Nephron (organoid): ENCODE results near the gene ZNF837.
"Not testable (repeated sequence)": the region's sequence is repeated elsewhere in the genome, so short reads cannot be mapped to it uniquely, and the experiment has no call there.

Experiments used
- H3K27ac Mint-ChIP-seq, 3 experiments: 2 replicates each; pipeline ENCODE4 v1.8.0; 2020; ENCODE audit warnings: mixed read lengths in 3 of 3, mild to moderate bottlenecking in 2 of 3, moderate library complexity in 1 of 3
- H3K27me3 Mint-ChIP-seq: 2 replicates; pipeline ENCODE4 v1.8.0; 2021; ENCODE audit warnings: low read depth, mild to moderate bottlenecking, moderate library complexity, mixed read lengths
- H3K36me3 Mint-ChIP-seq: 2 replicates; pipeline ENCODE4 v1.8.0; 2020; ENCODE audit warnings: low read depth, mixed read lengths
- H3K4me1 Mint-ChIP-seq: 2 replicates; pipeline ENCODE4 v1.8.0; 2020; ENCODE audit warnings: mixed read lengths
- H3K4me3 Mint-ChIP-seq, 3 experiments: 2 replicates each; pipeline ENCODE4 v1.8.0; 2020; ENCODE audit warnings: mild to moderate bottlenecking in 3 of 3, mixed read lengths in 3 of 3, moderate library complexity in 2 of 3
- H3K9me3 Mint-ChIP-seq: 2 replicates; pipeline ENCODE4 v1.8.0; 2020; ENCODE audit warnings: mixed read lengths
- CTCF ChIP-seq, 3 experiments: fragments of 200-600 bp; sonication (generic); IDR thresholded peaks; one replicate each; pipeline ENCODE4 v1.5.0; 2021; ENCODE audit warnings: antibody characterized with exemption in 3 of 3; ENCODE audit not compliant: unreplicated experiment in 3 of 3

The ZNF837 gene

GRCh38 chr19:58380037-58380661 lies 681 bp downstream of the ZNF837 start:
- no peaks in the 10 kb centered on the region for H3K36me3 Mint-ChIP-seq
- no peaks in the 10 kb centered on the region for H3K27me3 Mint-ChIP-seq
- no peaks in the 10 kb centered on the region for H3K9me3 Mint-ChIP-seq

GRCh38 chr19:58379246-58379645 lies 1.6 kb downstream of the ZNF837 start:
- Mint-ChIP-seq H3K27ac (peak overlapping the region in 2 of 3 experiments; percentile 94 to 98), H3K27me3 (no peaks in the 10 kb centered on the region), H3K4me3 (peak overlapping the region; percentile 89 to 91 (median 90)), H3K36me3 (no peaks in the 10 kb centered on the region), H3K4me1 (peaks cover 18% of the 10 kb centered on the region), H3K9me3 (no peaks in the 10 kb centered on the region)
- no peak for TF ChIP-seq CTCF (IDR thresholded peaks at IDR 0.05; ENCODE audit: unreplicated experiment in 3 of 3)

More at GRCh38 chr19:58380037-58380661, 681 bp downstream of the ZNF837 start:
- Mint-ChIP-seq H3K4me1 (peaks cover 18% of the 10 kb centered on the region), H3K27ac (peak overlapping the region; percentile 89 to 98 (median 94)), H3K4me3 (peak overlapping the region; percentile 89 to 91 (median 90))
- no peak for TF ChIP-seq CTCF (IDR thresholded peaks at IDR 0.05; ENCODE audit: unreplicated experiment in 3 of 3)

DNA sequence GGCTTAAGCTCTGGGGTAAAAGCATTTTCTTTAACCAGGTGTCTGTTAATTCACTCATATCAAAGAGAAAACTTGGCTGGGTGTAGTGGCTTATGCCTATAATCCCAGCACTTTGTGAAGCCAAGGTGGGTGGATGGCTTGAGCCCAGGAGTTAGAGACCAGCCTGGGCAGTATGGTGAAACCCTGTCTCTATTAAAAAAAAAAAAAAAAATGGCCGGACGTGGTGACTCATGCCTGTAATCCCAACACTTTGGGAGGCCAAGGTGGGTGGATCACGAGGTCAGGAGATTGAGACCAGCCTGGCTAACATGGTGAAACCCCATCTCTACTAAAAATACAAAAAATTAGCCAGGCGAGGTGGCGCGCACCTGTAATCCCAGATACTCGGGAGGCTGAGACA lies 4.1 kb downstream of the ZNF837 start:
- H3K9me3 Mint-ChIP-seq, H3K27ac Mint-ChIP-seq, H3K4me3 Mint-ChIP-seq, H3K27me3 Mint-ChIP-seq, H3K36me3 Mint-ChIP-seq: not testable (repeated sequence)
- H3K4me1 Mint-ChIP-seq: peaks cover 13% of the 10 kb centered on the region

DNA sequence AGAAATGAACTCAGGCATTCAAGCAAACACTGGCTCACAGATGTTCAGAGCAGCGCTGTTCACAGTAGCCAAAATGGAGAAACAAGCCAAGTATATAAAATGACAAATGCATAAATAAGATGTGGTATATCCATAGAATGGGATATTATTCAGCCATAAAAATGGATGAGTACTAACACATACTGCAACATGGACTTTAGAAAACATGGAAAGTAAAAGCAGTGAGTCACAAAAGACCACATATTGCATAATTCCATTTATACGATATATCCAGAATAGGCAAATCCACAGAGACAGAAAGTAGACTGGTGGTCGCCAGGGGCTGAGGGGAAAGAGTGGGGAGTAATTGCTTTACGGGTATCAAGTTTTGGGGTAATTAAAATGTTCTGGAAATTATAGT lies 6.6 kb downstream of the ZNF837 start:
- Mint-ChIP-seq H3K9me3 (no peaks in the 10 kb centered on the region), H3K4me1 (peaks cover 4% of the 10 kb centered on the region), H3K27ac (no peak overlapping the region), H3K4me3 (no peak overlapping the region), H3K27me3 (no peaks in the 10 kb centered on the region), H3K36me3 (peaks cover 10% of the 10 kb centered on the region)
- no peak for TF ChIP-seq CTCF (IDR thresholded peaks at IDR 0.05; ENCODE audit: unreplicated experiment in 3 of 3)

DNA sequence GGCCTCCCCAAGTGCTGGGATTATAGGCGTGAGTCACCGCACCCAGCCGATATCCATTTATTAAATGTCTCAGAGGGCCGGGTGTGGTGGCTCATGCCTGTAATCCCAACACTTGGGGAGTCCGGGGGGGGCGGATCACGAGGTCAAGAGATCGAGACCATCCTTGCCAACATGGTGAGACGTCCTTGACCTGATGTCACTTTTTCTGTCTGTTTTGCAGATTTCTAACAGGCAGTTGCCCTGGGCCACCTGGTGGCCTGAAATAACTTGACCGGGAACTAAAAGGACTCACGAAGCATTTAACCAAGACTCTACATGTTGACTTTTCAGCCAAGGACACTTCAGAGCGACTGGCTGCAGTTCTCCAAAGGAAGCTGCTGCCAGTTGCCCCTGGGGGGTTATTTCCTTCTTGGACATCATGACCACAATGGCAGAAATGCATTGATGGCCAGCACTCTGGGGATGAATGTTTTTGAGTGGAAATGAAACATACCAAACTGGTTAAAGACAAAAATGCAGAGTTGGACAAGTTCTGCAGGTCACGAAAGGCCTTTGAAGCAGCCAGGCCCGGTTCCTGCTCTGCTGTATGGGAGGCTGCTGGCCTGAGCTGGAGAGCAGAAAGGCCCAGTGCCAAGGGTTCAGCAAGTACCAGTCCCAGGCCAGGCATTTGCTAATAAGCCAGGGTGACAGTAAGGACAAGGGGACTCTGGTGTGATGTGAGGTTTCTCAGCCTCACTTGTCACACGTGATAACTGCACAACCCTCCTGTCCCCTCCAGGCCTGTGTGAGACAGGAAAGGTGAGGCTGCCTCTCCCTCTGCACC lies 8.3 kb downstream of the ZNF837 start:
- no peaks in the 10 kb centered on the region for H3K9me3 Mint-ChIP-seq
- H3K27ac Mint-ChIP-seq: no peak overlapping the region
- H3K36me3 Mint-ChIP-seq: peaks cover 10% of the 10 kb centered on the region
- no peaks in the 10 kb centered on the region for H3K27me3 Mint-ChIP-seq
- no peak overlapping the region for H3K4me3 Mint-ChIP-seq
- TF ChIP-seq CTCF (IDR thresholded peaks at IDR 0.05; ENCODE audit: unreplicated experiment in 3 of 3): no peak
- no peaks in the 10 kb centered on the region for H3K4me1 Mint-ChIP-seq

GRCh38 chr19:58368561-58369360 lies 12.1 kb downstream of the ZNF837 start:
- no peaks in the 10 kb centered on the region for H3K4me1 Mint-ChIP-seq

More at GRCh38 chr19:58368561-58369360, 12.1 kb downstream of the ZNF837 start:
- H3K9me3 Mint-ChIP-seq: no peaks in the 10 kb centered on the region
- peaks cover 13% of the 10 kb centered on the region for H3K36me3 Mint-ChIP-seq
- H3K27me3 Mint-ChIP-seq: no peaks in the 10 kb centered on the region
- TF ChIP-seq CTCF (IDR thresholded peaks at IDR 0.05; ENCODE audit: unreplicated experiment in 3 of 3): no peak
- H3K27ac Mint-ChIP-seq: no peak overlapping the region
- H3K4me3 Mint-ChIP-seq: no peak overlapping the region
